GM18498 (cell line): ENCODE data around the gene NT5M.
"Not testable (repeated sequence)": the region's sequence is repeated elsewhere in the genome, so short reads cannot be mapped to it uniquely, and the experiment has no call there.

Experiments used
- ATAC-seq: cut with Tn5 transposase; IDR thresholded peaks from one replicate; pipeline ENCODE4 v1.9.1; 2021; ENCODE audit warnings: mild to moderate bottlenecking, moderate library complexity; ENCODE audit not compliant: unreplicated experiment

NT5M gene

GRCh38 chr17:17301659-17302058 lies 1.5 kb upstream of the NT5M start:
- ATAC-seq = not testable (repeated sequence)

- ATAC-seq = no peak
These were observed 796 bp downstream of the NT5M start for GRCh38 chr17:17303847-17304490.

- no peak for ATAC-seq
These were observed 1.4 kb downstream of the NT5M start for GRCh38 chr17:17304521-17304985.

- ATAC-seq = peak; percentile 80
These were observed 2.2 kb downstream of the NT5M start for GRCh38 chr17:17305281-17305801.

GRCh38 chr17:17309356-17309755 lies 6.2 kb downstream of the NT5M start:
- ATAC-seq = no peak

- peak; percentile 44 for ATAC-seq
These were observed 10.3 kb downstream of the NT5M start for GRCh38 chr17:17313350-17313991.

- ATAC-seq = no peak
These were observed 11.4 kb downstream of the NT5M start for GRCh38 chr17:17314501-17315071.

- ATAC-seq = no peak
These were observed 12.1 kb downstream of the NT5M start for GRCh38 chr17:17315142-17315821.

GRCh38 chr17:17320188-17320910 lies 17.2 kb downstream of the NT5M start:
- ATAC-seq = no peak

GRCh38 chr17:17320911-17321220 lies 17.7 kb downstream of the NT5M start:
- ATAC-seq = no peak

- ATAC-seq = no peak
These were observed 18.3 kb downstream of the NT5M start for GRCh38 chr17:17321356-17322025.

- no peak for ATAC-seq
These were observed 19.6 kb downstream of the NT5M start for GRCh38 chr17:17322516-17323510.

GRCh38 chr17:17324616-17325015 lies 21.4 kb downstream of the NT5M start:
- ATAC-seq = no peak

GRCh38 chr17:17325228-17325627 lies 22.1 kb downstream of the NT5M start:
- no peak for ATAC-seq

GRCh38 chr17:17325816-17326215 lies 22.6 kb downstream of the NT5M start:
- no peak for ATAC-seq

- no peak for ATAC-seq
These were observed 23.2 kb downstream of the NT5M start for GRCh38 chr17:17326275-17326875.

- ATAC-seq = no peak
These were observed 25.1 kb downstream of the NT5M start for GRCh38 chr17:17328251-17328650.

- no peak for ATAC-seq
These were observed 38.3 kb downstream of the NT5M start for GRCh38 chr17:17341452-17341851.
